ENCODE results near the gene TRIO. TPM values are rescaled to one million over a fixed set of nuclear protein-coding genes. Genes with fewer than 3 reads are reported as not detected.

The TRIO gene
- total and polyA plus RNA-seq, 2 of the 8 experiments (the other 6 are each of a cell fraction or from before 2014, with no cell fraction given): 35.1 to 69.1 TPM

- TF ChIP-seq CHD7 (IDR thresholded peaks at IDR 0.05; ENCODE audit: insufficient replicate concordance, low read length) (no peak), SP1 (IDR thresholded peaks at IDR 0.05; ENCODE audit: low read depth, low read length) (no peak), CTCF (IDR thresholded peaks at IDR 0.05; ENCODE audit: control extremely low read depth in 1 of 3, insufficient read depth in 1 of 3, low read depth in 1 of 3, low read length in 3 of 3) (no peak), BCL11A (IDR thresholded peaks at IDR 0.05; ENCODE audit: low read depth in 2 of 2, low read length in 2 of 2) (no peak), CTBP2 (IDR thresholded peaks at IDR 0.05; ENCODE audit: borderline replicate concordance, insufficient read depth, insufficient read length, low read length) (no peak), ATF2 (IDR thresholded peaks at IDR 0.05; ENCODE audit: low read length) (no peak), CREB1 (IDR thresholded peaks at IDR 0.05) (no peak)
Observed at GRCh38 chr5:14215901-14216300, 72.8 kb downstream of the TRIO start (continued).
